SK-N-SH (cell line): ENCODE measurements around the gene WWC1. TPM values are rescaled to one million over a fixed set of nuclear protein-coding genes. Genes with fewer than 3 reads are reported as not detected.

Source experiments
- CTCF ChIA-PET: fragments of 300-600, 350-600 bp; formaldehyde crosslinking; extraction: SDS; loops from one replicate; lab custom pipeline; 2021; lab: Yijun Ruan, JAX
- POLR2A ChIA-PET: fragments of 350-600 bp; sonication (Branson Sonifier 250); formaldehyde crosslinking; extraction: SDS; loops from one replicate; lab custom pipeline; 2020; ENCODE audit warnings: antibody characterized with exemption, inconsistent platforms; lab: Yijun Ruan, JAX
- DNase-seq: peaks from one replicate; pipeline ENCODE4 v3.0.0; 2012
- H2AFZ ChIP-seq: fragments of 200-600 bp; sonication (generic); 2 replicates; pipeline ENCODE4 v1.8.1; 2016; ENCODE audit warnings: antibody characterized with exemption, mild to moderate bottlenecking, low read depth
- H3F3A ChIP-seq: fragments of 200-600 bp; sonication (generic); replicated peaks from 2 replicates; pipeline ENCODE3; 2016; ENCODE audit warnings: antibody characterized with exemption, mild to moderate bottlenecking; ENCODE audit not compliant: insufficient read depth
- H3K27ac ChIP-seq, 2 experiments: fragments of 200-500 bp in 1 of 2; fragments of 200-600 bp in 1 of 2; sonication (Bioruptor generic) in 1 of 2; sonication (generic), shearing (Covaris generic) in 1 of 2; 2 replicates each; pipeline versions ENCODE4 v1.5.1 to v1.6.1; 2014 to 2016; ENCODE audit warnings: low read depth in 2 of 2, inconsistent platforms in 1 of 2, low read length in 1 of 2, mild to moderate bottlenecking in 1 of 2, mixed read lengths in 1 of 2
- H3K27me3 ChIP-seq: fragments of 200-600 bp; sonication (generic), shearing (Covaris generic); 2 replicates; pipeline ENCODE4 v1.6.1; 2016; ENCODE audit warnings: mixed run types; ENCODE audit not compliant: insufficient read depth
- H3K36me3 ChIP-seq, 2 experiments: fragments of 200-500 bp in 1 of 2; fragments of 200-600 bp in 1 of 2; sonication (Bioruptor generic) in 1 of 2; sonication (generic) in 1 of 2; replicated peaks in 1 of 2; 2 replicates each; pipeline versions ENCODE3 to v1.5.1; 2014 to 2016; ENCODE audit warnings: low read length in 1 of 2, mild to moderate bottlenecking in 1 of 2; ENCODE audit not compliant: insufficient read depth in 2 of 2, control insufficient read depth in 1 of 2
- H3K4me1 ChIP-seq, 2 experiments: fragments of 200-500 bp in 1 of 2; fragments of 200-600 bp in 1 of 2; sonication (Bioruptor generic) in 1 of 2; sonication (generic), shearing (Covaris generic) in 1 of 2; 2 replicates each; pipeline versions ENCODE4 v1.5.1 to v1.6.1; 2014 to 2016; ENCODE audit warnings: low read depth in 1 of 2, low read length in 1 of 2, mixed run types in 1 of 2; ENCODE audit not compliant: insufficient read depth in 2 of 2, control insufficient read depth in 1 of 2
- H3K4me2 ChIP-seq: fragments of 200-600 bp; sonication (generic), shearing (Covaris generic); 2 replicates; pipeline ENCODE4 v1.6.1; 2017; ENCODE audit warnings: mixed run types
- H3K4me3 ChIP-seq, 2 experiments: fragments of 200-500 bp in 1 of 2; fragments of 200-600 bp in 1 of 2; sonication (Bioruptor generic) in 1 of 2; sonication (generic), shearing (Covaris generic) in 1 of 2; 2 replicates each; pipeline versions ENCODE4 v1.5.1 to v1.8.1; 2014 to 2016; ENCODE audit warnings: low read depth in 2 of 2, inconsistent platforms in 1 of 2, low read length in 1 of 2, mild to moderate bottlenecking in 1 of 2, mixed read lengths in 1 of 2, moderate library complexity in 1 of 2
- H3K79me2 ChIP-seq: fragments of 200-600 bp; sonication (generic); 2 replicates; pipeline ENCODE4 v1.8.1; 2017; ENCODE audit warnings: mild to moderate bottlenecking; ENCODE audit not compliant: insufficient read depth
- H3K9ac ChIP-seq: fragments of 200-600 bp; sonication (generic); 2 replicates; pipeline ENCODE4 v1.6.1; 2017; ENCODE audit warnings: mixed run types
- H3K9me2 ChIP-seq: fragments of 200-600 bp; sonication (generic); 2 replicates; pipeline ENCODE4 v1.6.1; 2017; ENCODE audit warnings: mixed run types
- H3K9me3 ChIP-seq: fragments of 200-600 bp; sonication (generic); 2 replicates; pipeline ENCODE4 v1.6.1; 2017; ENCODE audit warnings: mixed run types, mild to moderate bottlenecking, moderate library complexity
- H4K20me1 ChIP-seq: fragments of 200-600 bp; sonication (generic); 2 replicates; pipeline ENCODE4 v1.6.1; 2017; ENCODE audit warnings: mild to moderate bottlenecking, mixed run types; ENCODE audit not compliant: insufficient read depth
- CTCF ChIP-seq: fragments of 200-600 bp; sonication (generic); IDR thresholded peaks from 2 replicates; pipeline ENCODE4 v1.6.1; 2017; ENCODE audit warnings: antibody characterized with exemption, mild to moderate bottlenecking, moderate library complexity
- EP300 ChIP-seq, 2 experiments: IDR thresholded peaks; 2 replicates each; pipeline versions ENCODE4 v1.4.0 to v1.6.1; 2012; ENCODE audit warnings: borderline replicate concordance in 1 of 2, low read depth in 1 of 2, low read length in 1 of 2
- FOSL2 ChIP-seq: IDR thresholded peaks from 2 replicates; pipeline ENCODE4 v1.4.0; 2012; ENCODE audit warnings: low read depth, mild to moderate bottlenecking, moderate library complexity, borderline replicate concordance
- FOXJ3 ChIP-seq: sonication (generic); formaldehyde crosslinking; IDR thresholded peaks from 2 replicates; pipeline ENCODE4 v1.5.1; 2020; ENCODE audit warnings: mild to moderate bottlenecking, missing genetic modification reagents
- FOXM1 ChIP-seq: IDR thresholded peaks from 2 replicates; pipeline ENCODE4 v1.4.0; 2012; ENCODE audit warnings: low read depth, mild to moderate bottlenecking
- GATA2 ChIP-seq: sonication (generic); formaldehyde crosslinking; IDR thresholded peaks from 2 replicates; pipeline ENCODE4 v1.5.0; 2020; ENCODE audit warnings: mild to moderate bottlenecking, missing genetic modification reagents
- IRF3 ChIP-seq: fragments of 150-350 bp; IDR thresholded peaks from 2 replicates; pipeline ENCODE4 v1.6.1; 2016; ENCODE audit warnings: mild to moderate bottlenecking, low read depth, low read length
- JUND ChIP-seq: IDR thresholded peaks from 2 replicates; pipeline ENCODE4 v1.4.0; 2012
- MAX ChIP-seq: IDR thresholded peaks from 2 replicates; pipeline ENCODE4 v1.4.0; 2012; ENCODE audit warnings: low read depth
- RAD21 ChIP-seq: IDR thresholded peaks from 2 replicates; pipeline ENCODE4 v1.6.1; 2012; ENCODE audit warnings: mild to moderate bottlenecking, low read length
- RCOR1 ChIP-seq: fragments of 150-350 bp; IDR thresholded peaks from 2 replicates; pipeline ENCODE4 v1.6.1; 2017; ENCODE audit warnings: antibody characterized with exemption, low read length
- REST ChIP-seq: IDR thresholded peaks from 2 replicates; pipeline ENCODE4 v1.6.1; 2012; ENCODE audit warnings: mild to moderate bottlenecking, low read depth, low read length, moderate library complexity
- RXRA ChIP-seq: IDR thresholded peaks from 2 replicates; pipeline ENCODE4 v1.4.0; 2012; ENCODE audit warnings: low read depth, mild to moderate bottlenecking, borderline replicate concordance
- USF1 ChIP-seq: IDR thresholded peaks from 2 replicates; pipeline ENCODE4 v1.4.0; 2012; ENCODE audit warnings: low read depth, borderline replicate concordance
- USF2 ChIP-seq: fragments of 150-350 bp; IDR thresholded peaks from 2 replicates; pipeline ENCODE4 v1.6.1; 2017; ENCODE audit warnings: antibody characterized with exemption, low read length, low read depth, borderline replicate concordance
- WGBS: methylation state at CpG from one replicate; pipeline ENCODE4 v1.1.6; 2017; ENCODE audit warnings: low lambda C conversion rate; 5-methylcytosine and 5-hydroxymethylcytosine counted together
- polyA plus RNA-seq, 3 experiments: library from polyadenylated mRNA; depleted of rRNA; stranded (reverse); fragments of >200 nt; gene quantifications; 2 replicates each; pipeline ENCODE4 v1.2.3, GENCODE V29; 2012

WWC1 gene
- polyA plus RNA-seq, 1 of the 3 experiments (the other 2 are of a cell fraction), result 16.9 TPM

- Histone ChIP-seq H3K4me2 (no peak overlapping the region), H3K27me3 (no peaks in the 10 kb centered on the region), H3K9ac (no peak overlapping the region), H3K79me2 (no peaks in the 10 kb centered on the region), H3K36me3 (peaks cover 24 to 30% of the 10 kb centered on the region in 2 experiments), H3K9me3 (no peaks in the 10 kb centered on the region), H2AFZ (no peak overlapping the region), H4K20me1 (no peaks in the 10 kb centered on the region), H3K4me1 (no peaks in the 10 kb centered on the region), H3K4me3 (no peak overlapping the region), H3F3A (no peaks in the 10 kb centered on the region), H3K27ac (no peak overlapping the region), H3K9me2 (no peaks in the 10 kb centered on the region)
- TF ChIP-seq RCOR1, result no peak
- TF ChIP-seq JUND, result no peak
- no peak for TF ChIP-seq USF1
- no peak for TF ChIP-seq FOXM1
- TF ChIP-seq FOXJ3, result no peak
- TF ChIP-seq REST, result no peak
- no peak for TF ChIP-seq CTCF
- TF ChIP-seq RAD21, result no peak
- ChIA-PET POLR2A (no interaction called here), CTCF (no interaction called here)
- WGBS, result no CpG with 5 or more reads among the region's 3 CpGs
- DNase-seq, result no peak
Observed at GRCh38 chr5:168457542-168457941, 166.1 kb downstream of the WWC1 start.

DNA sequence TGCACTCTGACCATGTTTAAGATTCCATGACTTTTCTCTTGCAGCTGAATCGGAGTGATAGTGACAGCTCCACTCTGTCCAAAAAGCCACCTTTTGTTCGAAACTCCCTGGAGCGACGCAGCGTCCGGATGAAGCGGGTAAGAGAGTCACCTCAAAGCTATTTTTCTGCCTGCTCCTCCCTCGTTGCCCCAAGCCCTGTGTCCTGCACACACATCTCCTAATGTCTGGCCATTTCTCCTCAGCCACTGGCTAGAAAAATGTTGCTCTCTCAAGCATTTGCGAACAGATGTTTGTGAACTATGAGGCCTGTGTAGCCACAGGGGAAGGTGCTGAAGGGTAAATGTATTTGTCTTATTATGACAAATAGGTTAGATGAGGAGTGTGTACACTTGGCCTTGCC lies 169.2 kb downstream of the WWC1 start:
- no peaks in the 10 kb centered on the region for H3K9me3 ChIP-seq
- no peaks in the 10 kb centered on the region for H3F3A ChIP-seq
- no peak for DNase-seq
- CTCF ChIA-PET, result interaction anchor here (1.3 kb wide), 1 partner anchor 25 kb away, joined by 5 read pairs; no protein-coding TSS in a partner anchor
- H3K79me2 ChIP-seq, result no peaks in the 10 kb centered on the region
- WGBS, result 94% methylated on average over 9 of the region's 9 CpGs
- no peak overlapping the region for H3K4me2 ChIP-seq
- no peak overlapping the region for H3K9ac ChIP-seq
- H3K27me3 ChIP-seq, result no peaks in the 10 kb centered on the region
- H3K9me2 ChIP-seq, result no peaks in the 10 kb centered on the region
- H3K36me3 ChIP-seq, result peaks cover 24 to 38% of the 10 kb centered on the region in 2 experiments
- POLR2A ChIA-PET, result no interaction called here
- H2AFZ ChIP-seq, result no peak overlapping the region
- no peak overlapping the region for H3K27ac ChIP-seq
- H3K4me3 ChIP-seq, result no peak overlapping the region
- no peaks in the 10 kb centered on the region for H4K20me1 ChIP-seq
- no peaks in the 10 kb centered on the region for H3K4me1 ChIP-seq
- no peak for TF ChIP-seq EP300 (IDR thresholded peaks at IDR 0.05; ENCODE audit: borderline replicate concordance in 1 of 2, low read depth in 1 of 2, low read length in 1 of 2)
- no peak for TF ChIP-seq GATA2
- no peak for TF ChIP-seq RXRA
- TF ChIP-seq MAX, result no peak
- no peak for TF ChIP-seq CTCF
- TF ChIP-seq IRF3, result no peak
- no peak for TF ChIP-seq USF2
- no peak for TF ChIP-seq FOSL2
- no peak for TF ChIP-seq RCOR1
- TF ChIP-seq FOXM1, result no peak
